ENCODE measurements around the gene MACROD2. TPM values are rescaled to one million over a fixed set of nuclear protein-coding genes. Genes with fewer than 3 reads are reported as not detected.

The MACROD2 gene
- total RNA-seq, 4 donors from 2014 or later: 4.6 to 33.0 (median 8.3) TPM

DNA sequence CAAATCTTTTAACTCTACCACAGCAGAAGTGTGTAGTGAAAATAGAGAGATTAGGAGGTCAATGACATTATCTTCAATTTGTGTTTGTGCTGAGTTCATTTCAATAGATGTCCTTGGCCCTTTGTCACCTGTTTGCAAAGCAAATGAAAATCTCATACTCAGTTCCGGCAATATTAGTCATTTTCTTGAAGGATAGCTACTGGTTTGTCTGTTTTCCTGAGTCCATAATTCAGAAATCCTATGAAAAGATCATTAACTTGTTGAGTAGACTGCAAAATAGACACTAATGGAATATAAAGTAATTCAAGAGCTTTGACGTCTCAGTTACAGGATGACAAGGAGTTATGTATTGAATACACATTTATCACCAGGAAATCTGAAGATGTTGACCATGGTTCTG lies 1163.2 kb downstream of the MACROD2 start:
- Histone ChIP-seq H3K4me3 (no peak overlapping the region), H3K36me3 (no peaks in the 10 kb centered on the region), H3K9me3 (no peaks in the 10 kb centered on the region), H3K27me3 (no peaks in the 10 kb centered on the region), H3K4me1 (peaks cover 0 to 6% (median 0%) of the 10 kb centered on the region in 4 donors), H3K27ac (no peak overlapping the region)
- WGBS, 2 donors (ENCODE audit: low coverage in 1 of 2): 39 to 79% methylated on average over 2 of the region's 2 CpGs
- DNase-seq: no peak
- intact Hi-C loops (cut with DNase I; ENCODE audit: low total_unique reads) (no loop called here), in situ Hi-C loops (cut with MboI; ENCODE audit: low pct_ligation_motif_present in 1 of 4, low pct_unique_long_range_greater_than_20kb in 1 of 4, low sequenced_read_pairs in 3 of 4) (no loop called here)
- TF ChIP-seq EP300 (IDR thresholded peaks at IDR 0.05; ENCODE audit: low read depth) (no peak), POLR2A (IDR thresholded peaks at IDR 0.05) (no peak), POLR2AphosphoS5 (IDR thresholded peaks at IDR 0.05) (no peak)
- TF ChIP-seq, protein P1, sequence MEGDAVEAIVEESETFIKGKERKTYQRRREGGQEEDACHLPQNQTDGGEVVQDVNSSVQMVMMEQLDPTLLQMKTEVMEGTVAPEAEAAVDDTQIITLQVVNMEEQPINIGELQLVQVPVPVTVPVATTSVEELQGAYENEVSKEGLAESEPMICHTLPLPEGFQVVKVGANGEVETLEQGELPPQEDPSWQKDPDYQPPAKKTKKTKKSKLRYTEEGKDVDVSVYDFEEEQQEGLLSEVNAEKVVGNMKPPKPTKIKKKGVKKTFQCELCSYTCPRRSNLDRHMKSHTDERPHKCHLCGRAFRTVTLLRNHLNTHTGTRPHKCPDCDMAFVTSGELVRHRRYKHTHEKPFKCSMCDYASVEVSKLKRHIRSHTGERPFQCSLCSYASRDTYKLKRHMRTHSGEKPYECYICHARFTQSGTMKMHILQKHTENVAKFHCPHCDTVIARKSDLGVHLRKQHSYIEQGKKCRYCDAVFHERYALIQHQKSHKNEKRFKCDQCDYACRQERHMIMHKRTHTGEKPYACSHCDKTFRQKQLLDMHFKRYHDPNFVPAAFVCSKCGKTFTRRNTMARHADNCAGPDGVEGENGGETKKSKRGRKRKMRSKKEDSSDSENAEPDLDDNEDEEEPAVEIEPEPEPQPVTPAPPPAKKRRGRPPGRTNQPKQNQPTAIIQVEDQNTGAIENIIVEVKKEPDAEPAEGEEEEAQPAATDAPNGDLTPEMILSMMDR (IDR thresholded peaks at IDR 0.05): no peak

DNA sequence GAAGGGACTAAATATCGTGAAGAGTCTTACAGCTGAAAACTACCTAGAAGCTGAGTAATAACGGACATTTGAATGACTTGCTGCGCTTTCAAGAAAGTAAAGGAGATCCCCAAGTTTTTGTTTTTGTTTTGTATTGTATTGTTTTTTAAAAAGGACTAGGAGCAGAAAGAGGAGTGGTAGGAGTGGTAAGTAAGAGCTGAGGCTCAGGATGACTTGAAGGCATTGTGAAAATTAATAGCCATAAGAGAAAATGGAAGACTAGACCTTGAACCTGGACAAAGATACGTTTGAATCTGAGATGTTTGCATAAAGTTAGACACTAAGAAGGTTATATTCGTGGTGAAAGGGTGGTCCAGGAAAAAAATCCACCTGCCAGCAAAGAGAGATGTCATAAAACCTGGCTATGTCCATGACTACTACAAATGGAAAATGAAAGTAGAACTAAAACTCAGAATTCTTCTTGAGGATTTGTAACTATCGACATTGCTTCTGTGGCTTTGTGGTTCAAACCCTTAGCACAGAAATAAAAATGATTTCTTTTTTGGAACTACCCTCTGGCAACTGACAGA lies 1166.8 kb downstream of the MACROD2 start:
- TF ChIP-seq EP300 (IDR thresholded peaks at IDR 0.05; ENCODE audit: low read depth): no peak
- WGBS, 2 donors (ENCODE audit: low coverage in 1 of 2): 44 to 58% methylated on average over 6 of the region's 6 CpGs
- peaks cover 0 to 6% (median 0%) of the 10 kb centered on the region in 4 donors for H3K4me1 ChIP-seq
- H3K27me3 ChIP-seq: no peaks in the 10 kb centered on the region
- H3K27ac ChIP-seq: no peak overlapping the region
- no peaks in the 10 kb centered on the region for H3K36me3 ChIP-seq
- no peaks in the 10 kb centered on the region for H3K9me3 ChIP-seq
- intact Hi-C loops (cut with DNase I; ENCODE audit: low total_unique reads): no loop called here
- in situ Hi-C loops (cut with MboI; ENCODE audit: low pct_ligation_motif_present in 1 of 4, low pct_unique_long_range_greater_than_20kb in 1 of 4, low sequenced_read_pairs in 3 of 4): no loop called here
- peak overlapping the region in 2 of 4 donors; percentile 20 to 36 for H3K4me3 ChIP-seq
- DNase-seq: no peak

DNA sequence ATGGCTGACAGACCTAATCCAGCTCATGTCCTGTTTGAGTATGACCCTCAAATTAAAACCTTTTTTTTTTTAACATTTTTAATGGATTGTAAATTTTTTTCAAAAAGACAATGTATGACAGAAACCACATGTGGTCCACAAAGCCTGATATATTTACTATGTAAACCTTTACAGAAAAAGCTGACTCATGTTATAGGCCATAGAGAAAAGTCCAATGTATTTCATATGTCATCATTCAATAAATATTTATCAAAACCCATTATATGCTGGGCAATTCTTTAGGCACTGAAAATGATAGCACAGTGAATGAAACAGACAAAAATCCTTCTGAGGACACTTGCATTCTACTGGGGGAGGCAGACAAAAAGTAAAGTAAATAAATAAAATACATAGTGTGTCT lies 1168.3 kb downstream of the MACROD2 start:
- intact Hi-C loops (cut with DNase I; ENCODE audit: low total_unique reads) (no loop called here), in situ Hi-C loops (cut with MboI; ENCODE audit: low pct_ligation_motif_present in 1 of 4, low pct_unique_long_range_greater_than_20kb in 1 of 4, low sequenced_read_pairs in 3 of 4) (no loop called here)
- Histone ChIP-seq H3K9me3 (no peaks in the 10 kb centered on the region), H3K4me1 (peaks cover 0 to 6% (median 0%) of the 10 kb centered on the region in 4 donors), H3K36me3 (no peaks in the 10 kb centered on the region), H3K4me3 (no peak overlapping the region), H3K27ac (no peak overlapping the region), H3K27me3 (no peaks in the 10 kb centered on the region)
- TF ChIP-seq POLR2A (IDR thresholded peaks at IDR 0.05) (no peak), POLR2AphosphoS5 (IDR thresholded peaks at IDR 0.05) (no peak), EP300 (IDR thresholded peaks at IDR 0.05; ENCODE audit: low read depth) (no peak)
- TF ChIP-seq, protein P1 (IDR thresholded peaks at IDR 0.05): no peak
- no peak for DNase-seq

DNA sequence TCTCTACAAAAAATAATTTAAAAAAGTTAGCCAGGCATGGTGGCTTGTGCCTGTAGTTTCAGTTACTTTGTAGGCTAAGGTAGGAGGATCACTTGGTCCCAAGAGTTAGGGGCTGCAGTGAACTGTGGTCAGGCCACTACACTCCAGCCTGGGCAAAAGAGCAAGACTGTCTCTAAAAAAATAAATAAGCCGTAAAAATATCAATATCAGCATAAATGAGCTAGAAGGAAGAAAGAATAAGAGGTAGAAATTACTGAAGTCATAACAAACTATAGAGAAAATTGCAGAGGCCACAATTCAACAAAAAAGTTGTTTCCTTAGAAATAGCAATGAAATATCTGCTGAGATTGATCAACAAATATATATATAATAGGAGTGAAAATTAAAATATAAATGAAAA lies 1169.4 kb downstream of the MACROD2 start:
- no peak overlapping the region for H3K27ac ChIP-seq
- no peak overlapping the region for H3K4me3 ChIP-seq
- no peaks in the 10 kb centered on the region for H3K36me3 ChIP-seq
- DNase-seq: no peak
- H3K4me1 ChIP-seq: peaks cover 0 to 6% (median 0%) of the 10 kb centered on the region in 4 donors
- no peaks in the 10 kb centered on the region for H3K9me3 ChIP-seq
- 90 to 97% methylated on average over 1 of the region's 1 CpG for WGBS, 2 donors (ENCODE audit: low coverage in 1 of 2)
- no peaks in the 10 kb centered on the region for H3K27me3 ChIP-seq
- in situ Hi-C loops (cut with MboI; ENCODE audit: low pct_ligation_motif_present in 1 of 4, low pct_unique_long_range_greater_than_20kb in 1 of 4, low sequenced_read_pairs in 3 of 4): no loop called here
- intact Hi-C loops (cut with DNase I; ENCODE audit: low total_unique reads): no loop called here
- TF ChIP-seq POLR2A (IDR thresholded peaks at IDR 0.05) (no peak), POLR2AphosphoS5 (IDR thresholded peaks at IDR 0.05) (no peak), EP300 (IDR thresholded peaks at IDR 0.05; ENCODE audit: low read depth) (no peak)
- TF ChIP-seq, protein P1 (IDR thresholded peaks at IDR 0.05): no peak

DNA sequence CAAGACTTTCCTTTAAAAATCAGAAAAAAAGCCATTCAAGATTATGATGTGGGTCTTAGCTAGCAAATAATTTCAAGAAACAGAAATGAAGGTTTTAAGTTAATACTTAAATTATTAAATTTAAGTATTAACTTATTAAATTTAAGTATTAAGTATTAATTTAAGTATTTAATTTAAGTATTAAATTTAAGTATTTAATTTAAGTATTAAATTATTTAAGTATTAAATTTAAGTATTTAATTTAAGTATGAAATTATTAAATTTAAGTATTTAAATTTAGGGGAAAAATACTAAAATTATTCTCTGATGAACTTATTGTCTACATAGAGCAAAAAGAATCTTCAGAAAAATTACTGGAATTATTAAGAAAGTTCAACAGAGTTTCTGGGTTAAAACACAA lies 1171.4 kb downstream of the MACROD2 start:
- in situ Hi-C loops (cut with MboI; ENCODE audit: low pct_ligation_motif_present in 1 of 4, low pct_unique_long_range_greater_than_20kb in 1 of 4, low sequenced_read_pairs in 3 of 4) (no loop called here), intact Hi-C loops (cut with DNase I; ENCODE audit: low total_unique reads) (no loop called here)
- no peak for DNase-seq
- no peak for TF ChIP-seq POLR2A (IDR thresholded peaks at IDR 0.05)
- TF ChIP-seq, protein P1 (IDR thresholded peaks at IDR 0.05): no peak
- TF ChIP-seq POLR2AphosphoS5 (IDR thresholded peaks at IDR 0.05): no peak
- no peak for TF ChIP-seq EP300 (IDR thresholded peaks at IDR 0.05; ENCODE audit: low read depth)
- Histone ChIP-seq H3K4me1 (peaks cover 0 to 6% (median 0%) of the 10 kb centered on the region in 4 donors), H3K4me3 (no peak overlapping the region), H3K27me3 (no peaks in the 10 kb centered on the region), H3K27ac (no peak overlapping the region), H3K36me3 (no peaks in the 10 kb centered on the region), H3K9me3 (no peaks in the 10 kb centered on the region)
